ENCODE results near the gene POP4.

DNA sequence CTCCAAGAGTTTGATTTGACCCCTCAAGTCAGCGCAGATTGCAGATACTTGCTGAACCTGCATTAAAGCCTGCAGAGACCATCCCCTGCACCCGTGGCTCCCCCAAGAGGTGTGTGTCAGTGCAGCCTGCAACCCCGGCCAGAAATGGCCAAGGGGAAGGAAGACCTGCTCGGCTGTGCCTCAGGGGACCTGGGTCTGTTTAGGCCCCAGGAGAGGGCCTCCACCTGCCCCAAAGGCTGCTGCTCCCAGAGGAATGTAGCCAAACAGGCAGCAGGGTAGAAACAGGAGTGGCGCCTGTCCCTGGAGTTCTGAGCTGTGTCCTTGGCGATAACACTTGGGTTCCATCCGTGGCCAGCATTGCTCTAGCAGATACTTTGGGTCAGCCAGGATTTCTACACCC lies 8.0 kb downstream of the POP4 start:
- TF ChIP-seq ZNF3 (CRISPR knock-in tag; IDR thresholded peaks at IDR 0.05) (no peak), CEBPB (tag; IDR thresholded peaks at IDR 0.05) (no peak), ZFX (CRISPR knock-in tag; IDR thresholded peaks at IDR 0.05) (no peak), CREB1 (IDR thresholded peaks at IDR 0.05) (no peak), CREB1 (CRISPR knock-in tag; IDR thresholded peaks at IDR 0.05) (no peak), MCM2 (IDR thresholded peaks at IDR 0.05; ENCODE audit: low read depth) (no peak), E2F6 (IDR thresholded peaks at IDR 0.05; ENCODE audit: borderline replicate concordance in 1 of 2, extremely low read depth in 1 of 2, insufficient read depth in 1 of 2, insufficient read length in 1 of 2, low read depth in 1 of 2, low read length in 1 of 2, poor library complexity in 1 of 2, severe bottlenecking in 1 of 2) (no peak), CCAR2 (IDR thresholded peaks at IDR 0.05; ENCODE audit: low read depth, low read length) (no peak), POLR2AphosphoS5 (IDR thresholded peaks at IDR 0.05; ENCODE audit: control insufficient read depth, insufficient read depth, low read depth, low read length) (no peak)
- TF ChIP-seq, protein P1, sequence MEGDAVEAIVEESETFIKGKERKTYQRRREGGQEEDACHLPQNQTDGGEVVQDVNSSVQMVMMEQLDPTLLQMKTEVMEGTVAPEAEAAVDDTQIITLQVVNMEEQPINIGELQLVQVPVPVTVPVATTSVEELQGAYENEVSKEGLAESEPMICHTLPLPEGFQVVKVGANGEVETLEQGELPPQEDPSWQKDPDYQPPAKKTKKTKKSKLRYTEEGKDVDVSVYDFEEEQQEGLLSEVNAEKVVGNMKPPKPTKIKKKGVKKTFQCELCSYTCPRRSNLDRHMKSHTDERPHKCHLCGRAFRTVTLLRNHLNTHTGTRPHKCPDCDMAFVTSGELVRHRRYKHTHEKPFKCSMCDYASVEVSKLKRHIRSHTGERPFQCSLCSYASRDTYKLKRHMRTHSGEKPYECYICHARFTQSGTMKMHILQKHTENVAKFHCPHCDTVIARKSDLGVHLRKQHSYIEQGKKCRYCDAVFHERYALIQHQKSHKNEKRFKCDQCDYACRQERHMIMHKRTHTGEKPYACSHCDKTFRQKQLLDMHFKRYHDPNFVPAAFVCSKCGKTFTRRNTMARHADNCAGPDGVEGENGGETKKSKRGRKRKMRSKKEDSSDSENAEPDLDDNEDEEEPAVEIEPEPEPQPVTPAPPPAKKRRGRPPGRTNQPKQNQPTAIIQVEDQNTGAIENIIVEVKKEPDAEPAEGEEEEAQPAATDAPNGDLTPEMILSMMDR (IDR thresholded peaks at IDR 0.05 in 2 of 3, conservative IDR thresholded peaks at IDR 0.05 in 1 of 3; ENCODE audit: insufficient read depth in 2 of 3, low read depth in 1 of 3, low read length in 3 of 3) = no peak
- TF ChIP-seq, protein P2, sequence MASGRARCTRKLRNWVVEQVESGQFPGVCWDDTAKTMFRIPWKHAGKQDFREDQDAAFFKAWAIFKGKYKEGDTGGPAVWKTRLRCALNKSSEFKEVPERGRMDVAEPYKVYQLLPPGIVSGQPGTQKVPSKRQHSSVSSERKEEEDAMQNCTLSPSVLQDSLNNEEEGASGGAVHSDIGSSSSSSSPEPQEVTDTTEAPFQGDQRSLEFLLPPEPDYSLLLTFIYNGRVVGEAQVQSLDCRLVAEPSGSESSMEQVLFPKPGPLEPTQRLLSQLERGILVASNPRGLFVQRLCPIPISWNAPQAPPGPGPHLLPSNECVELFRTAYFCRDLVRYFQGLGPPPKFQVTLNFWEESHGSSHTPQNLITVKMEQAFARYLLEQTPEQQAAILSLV (tag; IDR thresholded peaks at IDR 0.05) = no peak

All from K562 (cell line).